ENCODE results near the gene TMC6. TPM values are rescaled to one million over a fixed set of nuclear protein-coding genes. Genes with fewer than 3 reads are reported as not detected.

Gene TMC6
- total RNA-seq, 1 donor from 2014 or later, result 2.0 TPM

- DNase-seq (ENCODE audit: low spot score in 2 of 2) (no peak), FAIRE-seq (no peak)
Observed at GRCh38 chr17:78111727-78112517, 16.6 kb downstream of the TMC6 start.

- DNase-seq (ENCODE audit: low spot score in 2 of 2), result peak in 1 of 2 donors; percentile 33
- no peak for FAIRE-seq
Observed at GRCh38 chr17:78111016-78111726, 17.4 kb downstream of the TMC6 start.

- FAIRE-seq, result no peak
- no peak for DNase-seq (ENCODE audit: low spot score in 2 of 2)
Observed at GRCh38 chr17:78110363-78111015, 18.1 kb downstream of the TMC6 start.

- FAIRE-seq (no peak), DNase-seq (ENCODE audit: low spot score in 2 of 2) (no peak)
Observed at GRCh38 chr17:78109489-78109761, 19.1 kb downstream of the TMC6 start.

- no peak for DNase-seq (ENCODE audit: low spot score in 2 of 2)
- FAIRE-seq, result no peak
Observed at GRCh38 chr17:78108726-78109488, 19.6 kb downstream of the TMC6 start.

- no peak for DNase-seq (ENCODE audit: low spot score in 2 of 2)
- no peak for FAIRE-seq
Observed at GRCh38 chr17:78107976-78108725, 20.4 kb downstream of the TMC6 start.

GRCh38 chr17:78107457-78107856 is 21.1 kb downstream of the TMC6 start:
- FAIRE-seq (no peak), DNase-seq (ENCODE audit: low spot score in 2 of 2) (no peak)

GRCh38 chr17:78106211-78106610 is 22.3 kb downstream of the TMC6 start:
- peak; percentile 66 for FAIRE-seq
- no peak for DNase-seq (ENCODE audit: low spot score in 2 of 2)

- DNase-seq (ENCODE audit: low spot score in 2 of 2) (no peak), FAIRE-seq (no peak)
Observed at GRCh38 chr17:78105551-78105950, 23.0 kb downstream of the TMC6 start.

- DNase-seq (ENCODE audit: low spot score in 2 of 2) (no peak), FAIRE-seq (no peak)
Observed at GRCh38 chr17:78105101-78105500, 23.5 kb downstream of the TMC6 start.

- no peak for DNase-seq (ENCODE audit: low spot score in 2 of 2)
- no peak for FAIRE-seq
Observed at GRCh38 chr17:78104540-78104941, 24.0 kb downstream of the TMC6 start.

- DNase-seq (ENCODE audit: low spot score in 2 of 2) (no peak), FAIRE-seq (no peak)
Observed at GRCh38 chr17:78103311-78103710, 25.2 kb downstream of the TMC6 start.

GRCh38 chr17:78101542-78101941 is 27.0 kb downstream of the TMC6 start:
- no peak for DNase-seq (ENCODE audit: low spot score in 2 of 2)
- no peak for FAIRE-seq

- no peak for DNase-seq (ENCODE audit: low spot score in 2 of 2)
- FAIRE-seq, result no peak
Observed at GRCh38 chr17:78101112-78101511, 27.4 kb downstream of the TMC6 start.

GRCh38 chr17:78096093-78096492 is 32.5 kb downstream of the TMC6 start:
- FAIRE-seq, result no peak
- DNase-seq (ENCODE audit: low spot score in 2 of 2), result no peak

GRCh38 chr17:78095035-78095434 is 33.5 kb downstream of the TMC6 start:
- DNase-seq (ENCODE audit: low spot score in 2 of 2) (no peak), FAIRE-seq (no peak)

- FAIRE-seq (no peak), DNase-seq (ENCODE audit: low spot score in 2 of 2) (no peak)
Observed at GRCh38 chr17:78092794-78093324, 35.7 kb downstream of the TMC6 start.

- FAIRE-seq (no peak), DNase-seq (ENCODE audit: low spot score in 2 of 2) (no peak)
Observed at GRCh38 chr17:78089576-78090281, 38.8 kb downstream of the TMC6 start.

GRCh38 chr17:78088529-78088928 is 40.0 kb downstream of the TMC6 start:
- FAIRE-seq, result no peak
- DNase-seq (ENCODE audit: low spot score in 2 of 2), result no peak
